ENCODE results near the gene LMOD3.

GRCh38 chr3:69059688-69060087 lies 62.7 kb downstream of the LMOD3 start:
- no peak for TF ChIP-seq CTCF (conservative IDR thresholded peaks at IDR 0.05 in 1 of 2, IDR thresholded peaks at IDR 0.05 in 1 of 2; ENCODE audit: extremely low read depth in 1 of 2, insufficient read depth in 1 of 2, low read depth in 1 of 2, low read length in 2 of 2)
- no peak for TF ChIP-seq EZH2 (IDR thresholded peaks at IDR 0.05; ENCODE audit: borderline replicate concordance, low read length)

Data from mammary epithelial cell (primary cell).